AG04449 (cell line): Measurements from ENCODE around the gene DOP1B.
A peak's percentile ranks its signal among the peaks of the same experiment; 100 is the strongest.
"Not testable (repeated sequence)": the region's sequence is repeated elsewhere in the genome, so short reads cannot be mapped to it uniquely, and the experiment has no call there.

Source experiments
- CTCF ChIA-PET: fragments of 350-600 bp; formaldehyde crosslinking; extraction: SDS; loops from one replicate; lab custom pipeline; 2021; ENCODE audit warnings: antibody characterized with exemption; lab: Yijun Ruan, JAX
- POLR2A ChIA-PET: fragments of 400-600, 350-600 bp; formaldehyde crosslinking; extraction: SDS; loops from one replicate; lab custom pipeline; 2020; ENCODE audit warnings: antibody characterized with exemption, inconsistent platforms; lab: Yijun Ruan, JAX
- DNase-seq: peaks from one replicate; pipeline ENCODE4 v3.0.0-alpha.2; 2010; ENCODE audit warnings: low read depth, low spot score
- H3K4me3 ChIP-seq: 2 replicates; pipeline ENCODE4 v1.5.1; 2011; ENCODE audit warnings: low read depth, mild to moderate bottlenecking, control low read depth, low read length
- TF ChIP-seq, protein P1 (sequence below): IDR thresholded peaks from one replicate; pipeline ENCODE4 v1.5.1; 2011; ENCODE audit warnings: mild to moderate bottlenecking, moderate library complexity, low read length, control low read depth, inconsistent platforms; ENCODE audit not compliant: insufficient read depth; ENCODE audit errors: missing control alignments

The DOP1B gene

GRCh38 chr21:36134803-36135390, 21.7 kb upstream of the DOP1B start, which contains the start of gene CBR3:
CBR3 (plus strand) TSS chr21:36135079; CDS start chr21:36135193, 114 bp downstream.
- ChIA-PET CTCF (interaction anchor here (3.0 kb wide), 1 partner anchor 22 kb away, joined by 11 read pairs; no protein-coding TSS in a partner anchor), POLR2A (interaction anchor here (1.3 to 1.9 kb wide), 2 partner anchors 75 to 185 kb away, joined by 3 to 10 read pairs; partner anchors contain the start of gene MORC3)
- peak within 1 kb of the TSS; percentile 76 for H3K4me3 ChIP-seq
- TF ChIP-seq, protein P1, sequence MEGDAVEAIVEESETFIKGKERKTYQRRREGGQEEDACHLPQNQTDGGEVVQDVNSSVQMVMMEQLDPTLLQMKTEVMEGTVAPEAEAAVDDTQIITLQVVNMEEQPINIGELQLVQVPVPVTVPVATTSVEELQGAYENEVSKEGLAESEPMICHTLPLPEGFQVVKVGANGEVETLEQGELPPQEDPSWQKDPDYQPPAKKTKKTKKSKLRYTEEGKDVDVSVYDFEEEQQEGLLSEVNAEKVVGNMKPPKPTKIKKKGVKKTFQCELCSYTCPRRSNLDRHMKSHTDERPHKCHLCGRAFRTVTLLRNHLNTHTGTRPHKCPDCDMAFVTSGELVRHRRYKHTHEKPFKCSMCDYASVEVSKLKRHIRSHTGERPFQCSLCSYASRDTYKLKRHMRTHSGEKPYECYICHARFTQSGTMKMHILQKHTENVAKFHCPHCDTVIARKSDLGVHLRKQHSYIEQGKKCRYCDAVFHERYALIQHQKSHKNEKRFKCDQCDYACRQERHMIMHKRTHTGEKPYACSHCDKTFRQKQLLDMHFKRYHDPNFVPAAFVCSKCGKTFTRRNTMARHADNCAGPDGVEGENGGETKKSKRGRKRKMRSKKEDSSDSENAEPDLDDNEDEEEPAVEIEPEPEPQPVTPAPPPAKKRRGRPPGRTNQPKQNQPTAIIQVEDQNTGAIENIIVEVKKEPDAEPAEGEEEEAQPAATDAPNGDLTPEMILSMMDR: no peak
- DNase-seq: no peak

- TF ChIP-seq, protein P1: no peak
- H3K4me3 ChIP-seq: peak overlapping the region; percentile 76
- ChIA-PET CTCF (interaction anchor here (0.7 to 2.4 kb wide), 5 partner anchors 12 to 125 kb away, joined by 3 to 13 read pairs (median 4); no protein-coding TSS in a partner anchor), POLR2A (interaction anchor here (0.7 to 1.9 kb wide), 4 partner anchors 21 to 217 kb away, joined by 3 to 10 read pairs (median 3); partner anchors contain the start of gene MORC3)
- DNase-seq: no peak
Measured at GRCh38 chr21:36135391-36136102, 21.1 kb upstream of the DOP1B start.

DNA sequence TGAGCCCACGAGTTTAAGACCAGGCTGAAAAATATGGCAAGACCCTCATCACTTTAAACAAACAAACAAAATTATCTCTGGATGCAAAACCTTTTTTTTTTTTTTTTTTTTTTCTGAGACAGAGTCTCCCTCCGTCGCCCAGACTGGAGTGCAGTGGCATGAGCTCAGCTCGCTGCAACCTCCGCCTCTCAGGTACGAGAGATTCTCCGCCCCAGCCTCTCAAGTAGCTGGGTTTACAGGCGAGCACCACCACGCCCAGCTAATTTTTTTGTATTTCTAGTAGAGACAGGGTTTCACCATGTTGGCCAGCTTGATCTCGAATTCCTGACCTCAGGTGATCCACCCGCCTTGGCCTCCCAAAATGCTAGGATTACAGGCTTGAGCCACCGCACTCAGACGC, 16.8 kb upstream of the DOP1B start:
- POLR2A ChIA-PET: interaction anchor here (0.7 kb wide), 1 partner anchor 8 kb away, joined by 3 read pairs; no protein-coding TSS in a partner anchor
- CTCF ChIA-PET: interaction anchor here (0.6 to 9.2 kb wide), 13 partner anchors 13 to 283 kb away, joined by 3 to 99 read pairs (median 5); no protein-coding TSS in a partner anchor
- DNase-seq, H3K4me3 ChIP-seq: not testable (repeated sequence)

DNA sequence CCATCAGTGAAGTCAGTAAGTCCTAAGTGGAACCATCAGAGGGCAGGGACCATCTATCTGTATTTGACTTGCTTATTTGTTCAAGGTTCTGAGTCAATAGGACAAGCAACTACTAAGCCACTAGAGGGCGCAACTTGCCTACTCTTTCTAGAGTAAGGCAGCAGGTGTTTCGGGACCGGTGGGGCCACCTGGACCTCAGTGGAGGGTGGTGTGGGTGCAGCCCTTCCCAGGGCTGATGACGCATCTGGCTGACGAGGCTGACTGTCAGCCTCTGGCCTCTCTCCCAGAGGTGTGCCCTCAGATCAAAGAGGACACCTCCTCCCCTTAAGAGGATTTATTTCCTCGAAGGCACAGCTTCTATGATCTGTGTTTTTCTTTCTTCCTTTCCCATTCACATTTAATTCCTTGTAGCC, 15.1 kb upstream of the DOP1B start:
- TF ChIP-seq, protein P1: peak; percentile 76
- CTCF ChIA-PET: interaction anchor here (0.6 to 9.2 kb wide), 35 partner anchors 9 to 232 kb away, joined by 3 to 99 read pairs (median 4); partner anchors contain the start of gene MORC3
- POLR2A ChIA-PET: no interaction called here
- no peak for DNase-seq
- H3K4me3 ChIP-seq: no peak overlapping the region

- H3K4me3 ChIP-seq, DNase-seq: not testable (repeated sequence)
- POLR2A ChIA-PET: interaction anchor here (0.6 kb wide), 1 partner anchor 176 kb away, joined by 3 read pairs; the partner anchor contains the start of gene MORC3
- CTCF ChIA-PET: interaction anchor here (1.0 to 9.2 kb wide), 6 partner anchors 8 to 188 kb away, joined by 4 to 99 read pairs (median 6); no protein-coding TSS in a partner anchor
Measured at GRCh38 chr21:36144233-36144632, 12.4 kb upstream of the DOP1B start.

GRCh38 chr21:36145259-36145658, 11.4 kb upstream of the DOP1B start:
- no peak for DNase-seq
- TF ChIP-seq, protein P1: no peak
- ChIA-PET CTCF (interaction anchor here (2.4 to 9.2 kb wide), 2 partner anchors 66 to 187 kb away, joined by 6 to 99 read pairs; no protein-coding TSS in a partner anchor), POLR2A (no interaction called here)
- no peak overlapping the region for H3K4me3 ChIP-seq
